Measurements from ENCODE around the gene CDC6. TPM values are rescaled to one million over a fixed set of nuclear protein-coding genes. Genes with fewer than 3 reads are reported as not detected.

The CDC6 gene
- total and polyA plus RNA-seq, 2 of the 8 experiments (the other 6 are each of a cell fraction or from before 2014, with no cell fraction given) = 50.5 to 140 TPM

GRCh38 chr17:40340880-40341807 lies 53.5 kb downstream of the CDC6 start (continued):
- peak; percentile 98 for TF ChIP-seq RXRA (IDR thresholded peaks at IDR 0.05; ENCODE audit: insufficient read depth, low read depth, low read length)
- peak; percentile 75 for TF ChIP-seq CREB1 (IDR thresholded peaks at IDR 0.05)
- no peak for TF ChIP-seq CHD1 (IDR thresholded peaks at IDR 0.05; ENCODE audit: low read depth, low read length)
- TF ChIP-seq, protein P1, sequence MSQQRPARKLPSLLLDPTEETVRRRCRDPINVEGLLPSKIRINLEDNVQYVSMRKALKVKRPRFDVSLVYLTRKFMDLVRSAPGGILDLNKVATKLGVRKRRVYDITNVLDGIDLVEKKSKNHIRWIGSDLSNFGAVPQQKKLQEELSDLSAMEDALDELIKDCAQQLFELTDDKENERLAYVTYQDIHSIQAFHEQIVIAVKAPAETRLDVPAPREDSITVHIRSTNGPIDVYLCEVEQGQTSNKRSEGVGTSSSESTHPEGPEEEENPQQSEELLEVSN (IDR thresholded peaks at IDR 0.05) = no peak
- TF ChIP-seq CHD2 (IDR thresholded peaks at IDR 0.05; ENCODE audit: low read length) = no peak
- TF ChIP-seq MAFK (IDR thresholded peaks at IDR 0.05; ENCODE audit: low read depth, low read length) = no peak
- no peak for TF ChIP-seq CTBP2 (IDR thresholded peaks at IDR 0.05; ENCODE audit: borderline replicate concordance, insufficient read depth, insufficient read length, low read length)
- TF ChIP-seq HDAC2 (IDR thresholded peaks at IDR 0.05; ENCODE audit: borderline replicate concordance in 1 of 2, low read depth in 2 of 2, low read length in 2 of 2) = 0 out of 4 replicates have a peak, but pooled peaks of 1 of the 2 experiments have one; percentile 4
- no peak for TF ChIP-seq PHF8 (conservative IDR thresholded peaks at IDR 0.05; ENCODE audit: low read depth, low read length)
